Bronchial epithelial cell (primary cell): Measurements from ENCODE around the gene HHIPL2. TPM values are rescaled to one million over a fixed set of nuclear protein-coding genes. Genes with fewer than 3 reads are reported as not detected.

Source experiments
- DNase-seq: peaks from one replicate; pipeline ENCODE4 v3.0.0-alpha.2; 2010; ENCODE audit warnings: low read depth
- FAIRE-seq: peaks from 2 replicates; lab custom pipeline; 2011; peaks lifted over from hg19 to GRCh38; lab: Jason Lieb, UNC
- H3K27me3 ChIP-seq: 2 replicates; pipeline ENCODE4 v1.5.1; 2011; ENCODE audit warnings: low read length; ENCODE audit not compliant: control insufficient read depth, insufficient read depth
- H3K36me3 ChIP-seq: 2 replicates; pipeline ENCODE4 v1.5.1; 2011; ENCODE audit warnings: low read length; ENCODE audit not compliant: control insufficient read depth, insufficient read depth
- H3K4me3 ChIP-seq: 2 replicates; pipeline ENCODE4 v1.5.1; 2011; ENCODE audit warnings: mild to moderate bottlenecking, low read depth, low read length, control low read depth
- CTCF ChIP-seq: IDR thresholded peaks from 2 replicates; pipeline ENCODE4 v1.5.1; 2011; ENCODE audit warnings: mild to moderate bottlenecking, moderate library complexity, low read length, control low read depth, inconsistent platforms; ENCODE audit not compliant: insufficient read depth, severe bottlenecking
- total RNA-seq: library from RNA; depleted of rRNA; stranded (reverse); fragments of >200 nt; gene quantifications from 2 replicates; pipeline ENCODE4 v1.2.1, GENCODE V29; 2014

HHIPL2 gene
- total RNA-seq, 1 donor from 2014 or later: under 0.01 TPM

GRCh38 chr1:222588135-222588534 is 40.2 kb upstream of the HHIPL2 start:
- Histone ChIP-seq H3K4me3 (no peak overlapping the region), H3K36me3 (no peaks in the 10 kb centered on the region), H3K27me3 (no peaks in the 10 kb centered on the region)
- FAIRE-seq: no peak
- TF ChIP-seq CTCF: no peak
- no peak for DNase-seq

DNA sequence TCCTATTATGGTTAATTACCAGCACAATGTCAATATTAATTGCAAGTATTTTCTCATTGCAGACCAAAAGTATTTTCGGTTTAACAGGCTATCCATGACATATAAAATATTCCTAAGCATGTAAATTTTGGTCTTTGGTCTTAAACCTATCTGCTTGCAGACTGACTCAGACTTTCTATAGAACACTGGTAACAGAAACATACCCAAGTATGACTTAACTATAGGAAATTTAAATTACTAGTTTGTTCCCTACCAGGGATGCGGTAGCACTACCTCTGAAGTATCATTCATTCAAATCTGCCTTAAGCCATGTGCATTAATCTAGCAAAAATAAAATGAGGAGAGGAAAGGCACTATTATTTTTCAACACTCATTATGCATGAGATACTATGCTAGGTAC is 38.9 kb upstream of the HHIPL2 start:
- Histone ChIP-seq H3K36me3 (peaks cover 1% of the 10 kb centered on the region), H3K4me3 (no peak overlapping the region), H3K27me3 (no peaks in the 10 kb centered on the region)
- no peak for TF ChIP-seq CTCF
- no peak for FAIRE-seq
- DNase-seq: no peak

- no peak for TF ChIP-seq CTCF
- peaks cover 1% of the 10 kb centered on the region for H3K36me3 ChIP-seq
- no peak for FAIRE-seq
- H3K4me3 ChIP-seq: no peak overlapping the region
- DNase-seq: no peak
- H3K27me3 ChIP-seq: no peaks in the 10 kb centered on the region
These were observed 35.2 kb upstream of the HHIPL2 start for GRCh38 chr1:222583079-222583478.

- Histone ChIP-seq H3K36me3 (peaks cover 1% of the 10 kb centered on the region), H3K4me3 (no peak overlapping the region), H3K27me3 (no peaks in the 10 kb centered on the region)
- FAIRE-seq: no peak
- TF ChIP-seq CTCF: no peak
- DNase-seq: peak; percentile 88
These were observed 34.3 kb upstream of the HHIPL2 start for GRCh38 chr1:222582099-222582774.

DNA sequence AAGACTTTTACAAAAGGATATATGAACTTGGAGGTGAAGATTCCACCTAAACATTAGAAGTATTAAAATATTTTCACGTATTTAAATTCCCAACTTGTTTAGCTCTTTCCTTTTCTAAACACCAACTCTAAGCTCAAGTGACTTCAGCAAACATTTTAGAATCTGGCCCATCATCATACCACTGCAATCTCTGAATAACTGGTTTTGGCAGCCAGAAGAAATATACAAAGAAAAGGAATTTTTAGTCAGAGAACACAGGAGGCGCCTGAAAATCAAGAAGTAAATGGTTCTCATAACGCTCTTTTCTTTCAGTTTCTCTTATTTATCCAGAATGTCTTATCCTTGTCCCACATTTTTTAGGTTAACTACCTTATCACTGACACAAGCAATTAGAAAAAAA is 31.4 kb upstream of the HHIPL2 start:
- no peak for TF ChIP-seq CTCF
- FAIRE-seq (no peak), DNase-seq (no peak)
- H3K36me3 ChIP-seq: peaks cover 2% of the 10 kb centered on the region
- no peaks in the 10 kb centered on the region for H3K27me3 ChIP-seq
- H3K4me3 ChIP-seq: no peak overlapping the region

DNA sequence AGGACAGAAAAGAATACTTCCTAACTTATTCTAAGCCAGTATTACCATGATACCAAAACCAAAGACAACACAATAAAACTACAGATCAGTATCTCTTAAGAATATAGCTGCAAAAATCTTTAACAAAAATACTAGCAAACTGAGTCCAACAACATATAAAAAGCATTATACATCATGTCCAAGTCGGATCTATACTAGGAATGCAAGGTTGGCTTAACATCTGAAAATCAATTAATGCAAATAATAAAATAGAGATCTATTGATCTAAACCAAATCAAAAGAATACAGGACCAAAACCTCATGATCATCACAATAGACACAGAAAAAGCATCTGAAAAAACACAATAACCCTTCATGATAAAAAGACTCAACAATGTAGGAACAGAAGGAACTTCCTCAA is 22.9 kb upstream of the HHIPL2 start:
- DNase-seq: no peak
- no peak overlapping the region for H3K4me3 ChIP-seq
- no peak for FAIRE-seq
- no peaks in the 10 kb centered on the region for H3K27me3 ChIP-seq
- TF ChIP-seq CTCF: no peak
- no peaks in the 10 kb centered on the region for H3K36me3 ChIP-seq
